HG03280 (cell line): ENCODE measurements around the gene CASS4.

Experiments
- ATAC-seq: cut with Tn5 transposase; IDR thresholded peaks from one replicate; pipeline ENCODE4 v1.9.1; 2021; ENCODE audit warnings: mild to moderate bottlenecking, moderate library complexity; ENCODE audit not compliant: unreplicated experiment

Gene CASS4

DNA sequence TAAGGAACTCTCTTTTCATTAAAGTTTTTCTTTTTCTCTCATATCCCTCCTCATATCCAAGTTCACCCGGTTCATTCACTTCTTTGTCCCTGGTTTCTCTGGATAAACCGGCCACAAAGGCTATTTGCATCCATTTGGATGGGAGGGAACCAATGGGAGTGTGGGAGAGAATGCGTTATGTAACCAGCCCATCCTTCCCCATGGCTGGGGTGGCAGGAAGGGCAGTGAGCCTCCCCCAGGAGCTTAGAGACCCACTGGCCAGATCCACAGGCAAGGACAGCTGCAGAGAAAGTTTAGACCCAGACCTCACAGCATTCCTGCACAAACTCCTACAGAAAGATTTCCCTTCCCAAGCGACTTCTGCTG is 10.7 kb downstream of the CASS4 start:
- no peak for ATAC-seq

DNA sequence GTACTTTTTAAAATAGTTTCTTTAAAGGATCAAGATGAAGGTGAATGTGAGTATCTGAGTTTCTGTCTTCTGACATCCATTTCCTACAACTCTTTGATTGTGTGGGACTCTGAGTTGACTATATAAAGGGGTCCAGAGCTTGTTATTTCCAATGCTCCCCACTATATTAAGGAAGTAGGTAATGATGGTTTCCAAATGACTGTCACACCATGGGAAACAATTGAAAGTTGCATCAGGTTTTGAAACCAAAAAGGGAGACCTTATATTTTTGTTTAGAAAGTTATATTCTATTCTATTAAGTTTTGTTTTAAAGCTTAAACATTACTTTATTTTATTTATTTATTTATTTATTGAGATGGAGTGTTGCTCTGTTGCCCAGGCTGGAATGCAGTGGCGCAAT is 11.2 kb downstream of the CASS4 start:
- no peak for ATAC-seq

DNA sequence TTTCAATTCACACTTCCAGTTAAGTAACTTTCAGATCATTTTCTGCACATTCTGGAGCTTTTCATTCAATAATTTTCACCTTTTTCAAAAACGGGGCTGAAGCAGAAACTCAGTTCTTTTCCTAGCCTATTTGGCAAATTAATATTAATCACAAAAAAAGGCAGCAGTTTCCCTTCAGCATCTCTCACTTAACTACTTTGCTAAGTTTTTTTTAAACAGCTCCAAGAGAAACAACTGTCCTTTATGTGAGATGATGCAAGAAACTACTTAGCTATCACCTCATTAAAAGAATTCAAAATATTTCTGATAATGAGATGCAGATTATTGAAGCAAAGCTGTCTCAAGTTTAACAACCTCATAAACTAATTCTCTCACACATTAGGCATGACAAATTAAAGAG is 11.8 kb downstream of the CASS4 start:
- no peak for ATAC-seq

DNA sequence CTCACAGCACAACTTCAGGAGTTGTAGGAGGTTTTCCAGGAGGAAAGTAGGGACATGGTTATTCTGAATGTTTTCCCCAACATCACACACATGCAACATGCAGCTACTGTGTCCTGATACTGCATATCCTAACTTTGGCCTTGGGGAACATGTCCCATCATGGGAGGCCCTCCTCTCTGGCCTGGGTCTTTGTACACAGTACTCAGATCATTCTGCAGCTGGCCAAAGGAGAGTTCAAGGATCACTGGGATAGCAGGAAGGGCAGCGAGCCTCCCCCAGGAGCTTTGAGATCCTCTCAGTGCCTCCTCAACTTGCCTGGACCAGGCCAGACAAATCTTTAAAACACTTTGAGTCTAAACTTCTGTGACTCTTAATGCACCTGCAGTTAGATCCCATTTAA is 12.9 kb downstream of the CASS4 start:
- ATAC-seq = no peak

DNA sequence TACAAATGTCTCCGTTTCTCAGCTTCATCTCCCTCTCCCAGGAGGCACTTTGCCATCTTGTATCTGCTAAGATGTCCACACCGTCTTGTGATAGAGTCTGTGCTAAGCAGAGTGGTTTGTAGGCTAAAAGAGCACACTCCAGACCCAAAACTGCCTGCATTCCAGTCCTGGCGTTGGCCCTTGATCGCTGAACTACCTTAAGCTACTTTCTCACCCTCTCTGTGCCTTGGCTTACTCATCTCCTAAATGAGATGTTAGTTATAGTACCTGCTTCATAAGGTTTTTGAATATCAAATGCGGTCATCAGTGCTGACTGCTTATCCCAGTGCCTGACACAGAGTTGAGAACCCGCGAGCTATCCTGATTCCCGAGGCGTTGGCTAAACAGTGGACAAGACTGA is 14.0 kb downstream of the CASS4 start:
- no peak for ATAC-seq

DNA sequence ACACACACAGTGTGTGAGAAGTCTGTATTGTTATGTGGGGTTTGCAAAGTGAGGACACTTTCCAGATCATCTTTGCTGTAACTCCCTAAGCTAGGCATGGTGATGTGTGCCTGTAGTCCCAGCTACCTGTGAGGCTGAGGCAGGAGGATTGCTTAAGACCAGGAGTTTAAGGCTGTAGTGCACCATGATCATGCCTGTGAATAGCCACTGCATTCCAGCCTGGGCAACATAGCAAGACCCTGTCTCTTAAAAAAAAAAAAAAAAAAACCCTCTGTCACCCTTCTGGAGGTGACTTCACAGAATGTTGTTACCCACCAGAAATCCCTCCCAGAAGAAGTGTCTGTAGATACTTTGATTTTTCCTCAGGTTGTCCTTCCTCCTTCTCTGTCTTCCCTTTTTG is 14.9 kb downstream of the CASS4 start:
- no peak for ATAC-seq

DNA sequence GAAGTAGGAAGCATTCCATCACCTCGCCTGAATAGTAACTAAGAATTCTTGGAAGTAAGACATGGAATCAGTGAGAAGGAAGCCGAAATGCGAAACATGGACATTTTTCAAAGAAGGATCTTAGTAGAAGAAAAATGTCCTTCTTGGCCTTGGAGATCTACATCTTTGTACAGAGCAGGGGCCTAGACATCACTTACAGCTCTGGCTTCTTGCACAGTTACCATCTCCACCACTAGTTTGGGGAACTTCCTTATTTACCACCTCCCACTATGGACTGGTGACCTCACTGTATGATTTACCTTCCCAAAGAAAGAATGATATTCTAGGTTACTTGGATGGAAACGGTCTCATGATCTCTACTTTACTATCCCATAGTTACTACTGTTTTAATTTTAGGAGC is 15.7 kb downstream of the CASS4 start:
- no peak for ATAC-seq

DNA sequence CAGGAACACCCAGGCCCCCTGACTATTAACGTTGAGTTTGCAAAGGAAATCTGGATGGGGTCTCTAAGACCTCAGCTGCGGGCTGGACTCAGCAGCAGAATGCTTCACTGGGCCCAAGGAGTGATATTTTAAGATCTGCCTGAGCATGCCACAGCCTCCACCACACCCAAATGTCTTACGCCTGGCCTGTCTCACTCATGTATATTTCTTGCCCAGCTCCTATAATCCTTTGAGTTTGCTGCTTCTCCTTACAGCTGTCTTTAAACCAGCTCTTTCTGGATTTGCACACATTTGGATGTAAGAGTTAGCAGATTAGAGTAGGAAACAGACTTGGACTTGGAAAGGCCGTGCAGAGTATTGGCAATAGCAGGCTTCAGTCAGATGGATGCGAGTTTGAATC is 16.4 kb downstream of the CASS4 start:
- ATAC-seq = no peak

DNA sequence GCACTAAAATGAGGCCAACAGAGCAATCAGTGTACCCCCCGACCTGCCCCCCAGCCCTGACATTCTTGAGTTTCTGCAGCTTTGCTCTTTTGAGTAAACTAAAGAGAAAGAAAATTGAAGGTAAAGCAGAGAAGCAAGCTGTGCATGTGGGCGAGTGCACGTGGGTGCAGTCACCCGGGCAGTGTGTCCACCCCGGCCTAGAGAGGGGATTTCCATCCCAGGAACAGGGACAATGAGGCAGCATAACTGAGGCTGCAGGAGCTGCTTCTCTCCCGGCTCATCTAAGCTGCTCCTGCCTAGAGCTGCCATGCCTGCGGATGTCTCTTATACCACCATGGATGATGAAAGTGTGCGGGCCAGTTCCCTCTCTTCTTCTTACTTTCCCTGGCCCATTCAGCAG is 16.8 kb downstream of the CASS4 start:
- ATAC-seq = no peak

DNA sequence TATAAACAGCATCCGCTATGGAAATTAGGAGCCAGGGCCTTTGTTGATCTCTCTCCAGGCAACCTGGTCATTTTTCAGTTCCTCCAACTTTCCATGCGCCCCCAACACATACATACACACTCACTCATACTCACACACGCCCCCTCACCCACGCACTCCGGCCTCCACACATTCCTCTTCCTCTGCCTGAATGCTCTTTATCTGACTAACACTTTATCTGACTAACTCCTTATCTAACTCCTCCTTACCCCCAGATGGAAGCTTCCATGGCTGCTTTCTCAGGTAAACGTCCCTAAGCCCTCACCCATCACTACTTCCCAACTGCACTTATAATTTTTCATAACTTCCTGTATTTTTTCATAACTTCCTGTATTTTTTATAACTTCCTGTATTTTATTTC is 17.4 kb downstream of the CASS4 start:
- ATAC-seq = no peak

DNA sequence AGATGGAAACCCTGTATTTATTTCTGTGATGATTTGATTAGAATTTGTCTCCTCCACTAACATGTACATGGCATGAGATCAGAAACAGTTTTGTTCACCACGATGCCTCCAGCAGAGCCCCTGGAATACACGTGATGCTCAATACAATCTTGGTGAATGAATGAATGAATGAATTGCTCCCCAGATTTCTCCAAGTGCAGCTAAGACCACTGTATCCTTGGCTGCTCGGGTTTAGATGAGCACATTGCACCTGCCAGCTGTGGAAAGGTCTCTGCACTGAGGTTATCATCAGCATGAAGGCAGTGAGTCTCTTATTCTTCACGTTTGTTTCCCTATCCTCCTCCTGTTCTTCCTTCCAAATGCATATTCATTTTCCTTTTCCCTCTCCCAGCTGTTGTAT is 17.9 kb downstream of the CASS4 start:
- ATAC-seq = no peak

DNA sequence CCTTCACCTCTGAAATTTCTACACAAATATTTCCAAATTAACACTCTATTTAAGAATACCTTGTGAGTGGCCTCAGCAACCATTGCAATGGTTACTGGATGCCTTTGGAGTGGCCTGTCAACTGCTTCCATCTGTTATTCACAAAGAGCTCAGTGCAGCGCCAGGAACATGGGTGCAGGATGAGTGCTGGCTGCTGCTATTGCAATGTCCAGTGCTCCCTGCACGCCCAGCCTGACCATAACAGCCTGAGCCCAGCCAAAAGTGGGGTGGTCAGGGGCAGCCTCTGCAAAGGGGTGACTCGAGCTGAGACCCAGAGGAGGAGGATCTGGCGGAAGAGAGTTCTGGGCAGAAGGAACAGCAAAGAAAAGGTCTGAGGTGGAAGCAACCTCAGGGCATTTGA is 18.4 kb downstream of the CASS4 start:
- ATAC-seq = no peak

DNA sequence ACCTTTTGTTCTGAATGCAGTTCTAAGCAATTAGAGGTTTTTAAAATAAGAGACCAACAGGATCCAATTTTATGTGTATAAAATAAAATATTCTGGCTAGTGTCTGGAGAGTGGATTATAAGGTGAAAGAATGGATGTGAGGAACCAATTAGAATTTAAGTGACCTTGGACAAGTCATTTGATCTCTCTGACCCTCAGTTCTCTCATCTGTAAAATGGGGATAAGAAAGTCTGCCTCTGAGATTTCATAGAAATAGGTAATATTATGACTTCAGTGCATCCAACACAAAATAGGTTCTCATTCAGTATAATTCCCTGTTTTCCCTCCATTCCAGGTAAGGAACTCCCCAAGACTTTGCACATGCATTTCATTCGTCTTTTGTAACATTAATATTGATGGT is 18.9 kb downstream of the CASS4 start:
- ATAC-seq = no peak

DNA sequence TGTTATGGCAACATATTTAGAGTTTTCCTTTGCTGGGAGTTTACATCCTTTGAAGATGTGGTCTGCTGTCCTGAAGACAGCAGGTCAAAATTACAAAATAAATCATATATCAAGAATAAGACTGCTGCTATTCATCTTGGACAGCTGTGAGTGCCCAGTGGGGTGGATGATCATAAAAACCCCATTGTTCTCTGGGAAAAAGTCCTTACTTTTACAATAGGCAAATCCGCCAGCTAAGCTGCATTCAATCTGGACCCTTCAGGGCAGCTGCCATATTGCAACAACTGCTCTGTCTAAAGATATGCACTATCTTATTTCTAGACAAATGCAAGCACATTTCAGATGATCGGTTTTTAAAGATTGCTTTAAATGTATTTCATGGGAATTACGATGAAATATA is 19.4 kb downstream of the CASS4 start:
- no peak for ATAC-seq

DNA sequence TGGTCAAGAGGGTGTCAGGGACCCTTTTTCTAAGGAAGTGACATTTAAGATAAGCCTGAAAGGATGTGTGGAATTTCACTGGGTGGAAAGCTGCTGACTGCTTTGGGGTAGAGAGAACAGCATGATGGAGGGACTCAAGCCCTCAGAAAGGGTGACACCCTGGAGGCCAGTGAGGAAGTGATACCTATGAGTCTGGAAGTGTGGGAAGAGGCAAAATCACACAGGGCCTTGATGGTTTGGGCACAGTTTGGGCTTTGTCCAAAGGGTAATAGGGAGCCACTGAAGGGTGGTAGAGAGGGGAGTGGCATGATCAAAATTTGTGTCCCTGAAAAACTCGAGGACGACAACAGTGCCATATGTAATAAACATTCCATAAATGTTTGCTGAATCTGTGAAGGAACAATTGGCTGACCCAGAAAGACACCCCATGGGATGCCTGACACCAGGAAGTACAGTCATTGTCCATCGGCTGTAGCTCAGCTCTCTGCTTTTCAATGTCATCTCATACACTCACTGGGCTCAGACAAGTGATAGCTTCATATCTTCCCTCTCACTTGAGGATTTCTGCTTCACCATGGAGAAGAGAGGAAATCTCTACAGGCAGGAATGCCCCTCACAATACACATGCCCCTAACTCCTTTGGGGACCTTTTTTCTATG is 21.3 kb downstream of the CASS4 start:
- ATAC-seq = no peak

DNA sequence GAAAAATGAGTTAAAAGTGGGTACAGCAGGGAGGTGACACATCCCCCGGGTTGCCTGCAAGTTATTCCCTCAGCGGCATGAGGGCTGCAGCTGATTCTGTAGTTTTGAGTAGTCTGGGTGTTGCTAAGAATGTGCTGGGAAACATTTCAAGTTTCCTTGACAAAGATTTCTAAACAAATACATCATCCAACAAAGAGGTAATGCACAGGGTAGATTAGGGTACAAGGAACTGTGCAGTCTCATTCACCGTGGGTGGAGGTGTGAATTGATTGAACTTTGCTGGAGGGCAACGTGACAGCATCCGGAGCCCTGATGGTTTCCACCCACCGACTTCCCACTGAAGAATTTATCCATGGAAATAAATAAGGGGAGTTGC is 21.8 kb downstream of the CASS4 start:
- ATAC-seq = no peak

DNA sequence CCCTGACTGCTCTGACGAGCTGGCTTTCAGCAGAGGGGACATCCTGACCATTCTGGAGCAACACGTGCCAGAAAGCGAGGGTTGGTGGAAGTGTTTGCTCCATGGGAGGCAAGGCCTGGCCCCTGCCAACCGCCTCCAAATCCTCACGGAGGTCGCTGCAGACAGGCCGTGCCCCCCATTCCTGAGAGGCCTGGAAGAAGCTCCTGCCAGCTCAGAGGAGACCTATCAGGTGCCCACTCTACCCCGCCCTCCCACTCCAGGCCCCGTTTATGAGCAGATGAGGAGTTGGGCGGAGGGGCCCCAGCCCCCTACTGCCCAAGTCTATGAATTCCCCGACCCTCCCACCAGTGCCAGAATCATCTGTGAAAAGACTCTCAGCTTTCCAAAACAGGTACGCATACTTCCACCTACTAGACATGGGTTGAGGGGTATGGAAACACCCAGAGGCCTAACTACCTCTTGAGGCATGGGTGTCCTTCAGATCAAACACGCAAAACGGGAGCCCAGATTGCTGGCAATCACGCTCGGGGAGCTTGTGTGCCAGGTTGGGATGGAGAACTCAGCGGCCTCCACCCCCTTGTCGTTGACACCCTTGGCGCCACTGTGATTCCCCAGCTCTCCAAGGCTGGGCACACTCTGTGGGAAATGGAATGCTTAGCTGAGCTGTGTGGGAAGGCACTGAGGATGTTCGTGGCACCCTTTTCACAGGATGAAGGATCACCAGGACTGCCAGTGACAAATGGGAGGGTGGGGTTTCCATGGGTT is 25.3 kb downstream of the CASS4 start:
- no peak for ATAC-seq

DNA sequence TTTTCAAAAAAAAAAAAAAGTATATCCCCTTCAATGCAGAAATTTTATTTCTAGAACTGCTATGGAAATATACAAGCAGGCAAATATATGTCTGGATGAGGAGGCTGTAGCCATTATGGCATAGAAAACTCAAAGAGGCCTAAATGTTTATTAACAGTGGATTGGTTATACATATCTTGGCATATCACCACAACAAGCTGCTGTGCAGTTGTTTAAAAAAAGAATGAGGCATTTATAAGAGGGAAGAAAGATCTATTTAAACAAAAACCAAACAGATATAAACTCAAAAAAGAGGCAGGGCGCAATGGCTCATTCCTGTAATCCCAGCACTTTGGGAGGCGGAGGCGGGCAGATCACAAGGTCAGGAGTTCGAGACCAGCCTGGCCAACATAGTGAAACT is 26.2 kb downstream of the CASS4 start:
- ATAC-seq = no peak

DNA sequence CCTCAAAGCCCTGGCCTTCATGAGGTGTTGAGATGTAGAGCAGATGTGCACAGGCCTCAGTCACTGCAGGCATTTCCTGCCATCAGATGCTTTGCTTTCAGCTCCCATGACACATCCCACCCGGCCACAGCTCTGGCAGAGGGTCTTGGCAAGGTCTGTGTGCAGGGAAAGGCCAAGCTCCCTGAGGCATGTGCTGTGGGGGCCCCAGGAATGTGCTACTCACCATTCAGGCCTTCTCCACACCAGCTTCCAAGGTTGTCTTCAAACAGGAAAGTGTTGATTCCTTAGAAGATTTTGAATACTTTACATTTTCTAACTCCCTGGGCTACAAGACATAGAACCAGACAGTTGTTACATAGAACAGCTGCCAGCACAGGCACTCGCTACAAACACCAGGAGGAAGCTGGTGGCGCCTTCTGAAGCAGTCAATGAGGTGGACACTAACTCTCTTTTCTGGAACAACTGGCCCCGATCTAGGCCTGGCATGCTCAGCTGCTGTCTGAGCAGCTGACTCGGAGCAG is 27.8 kb downstream of the CASS4 start:
- no peak for ATAC-seq

DNA sequence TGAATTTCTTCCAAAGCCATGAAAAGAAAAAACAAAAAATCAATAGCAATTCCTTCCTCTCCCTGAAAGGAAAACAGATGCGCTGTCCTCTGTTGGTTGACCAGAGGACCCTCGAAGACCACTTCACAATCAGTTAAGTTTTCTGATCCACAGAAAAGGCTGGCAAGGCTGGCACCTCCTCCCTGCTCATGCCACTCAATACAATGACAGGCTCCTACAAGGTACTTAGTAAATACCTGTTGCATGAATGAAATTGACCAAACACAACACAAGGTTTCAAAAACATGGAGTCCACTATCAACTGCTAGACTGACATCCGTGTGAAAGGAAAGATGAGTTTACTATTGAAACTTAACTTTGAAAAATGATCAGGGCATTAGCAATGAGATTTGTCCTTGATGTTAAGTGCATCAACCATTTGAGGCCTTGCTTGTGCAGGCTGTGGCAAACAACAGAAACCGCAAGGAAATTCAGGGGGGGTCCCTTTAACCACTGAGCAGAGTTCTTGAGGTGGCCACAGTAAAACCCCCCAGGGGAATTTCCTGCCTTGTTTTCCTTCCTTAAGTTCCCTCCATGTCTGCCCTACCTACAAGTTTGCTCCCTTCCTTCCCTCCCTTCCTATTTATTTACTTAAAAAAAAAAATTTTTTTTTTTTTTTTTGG is 28.4 kb downstream of the CASS4 start:
- no peak for ATAC-seq

DNA sequence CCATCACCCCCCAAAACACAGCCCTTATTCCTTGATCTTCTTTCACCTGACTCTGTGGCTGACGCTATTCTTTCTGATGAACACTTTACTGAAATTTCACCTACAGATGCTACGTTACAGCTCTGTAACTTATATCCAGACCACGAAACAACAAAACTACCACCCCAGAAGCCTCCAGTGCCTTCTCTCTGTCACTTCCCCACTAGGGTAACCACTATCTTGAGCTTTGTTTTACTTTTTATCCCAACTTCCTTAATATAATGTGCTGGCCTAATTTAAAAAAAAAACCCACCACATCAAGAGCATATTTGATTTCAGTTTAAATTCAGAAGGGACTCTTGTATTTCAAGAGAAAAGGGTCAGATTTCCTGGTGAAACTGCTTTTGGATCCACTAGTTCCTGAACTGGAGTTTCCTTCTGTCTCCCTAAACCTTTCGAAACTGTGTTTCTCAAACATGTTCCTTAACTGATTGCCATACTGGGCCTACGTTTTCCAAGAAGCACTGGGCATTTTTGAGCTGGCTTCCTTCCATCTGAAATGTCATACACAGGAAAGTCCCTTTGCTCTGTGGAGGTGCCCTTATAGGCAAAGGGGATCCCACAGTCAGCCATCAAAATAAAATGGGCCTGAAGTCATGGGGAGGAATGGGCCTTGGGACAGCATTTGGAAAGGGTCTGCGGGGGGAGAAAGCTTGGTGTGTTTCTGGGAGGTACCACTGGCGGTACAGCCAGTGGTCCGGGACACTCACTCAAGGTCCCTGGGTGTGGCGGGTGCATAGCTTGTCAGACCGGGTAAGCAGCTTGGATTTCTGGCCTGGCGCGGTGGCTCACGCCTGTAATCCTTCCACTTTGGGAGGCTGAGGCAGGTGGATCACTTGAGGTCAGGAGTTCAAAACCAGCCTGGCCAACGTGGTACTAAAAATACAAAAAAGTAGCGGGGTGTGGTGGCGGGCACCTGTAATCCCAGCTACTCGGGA is 30.6 kb downstream of the CASS4 start:
- no peak for ATAC-seq
